ENCODE measurements around the gene CADM2.

Gene CADM2

GRCh38 chr3:85808755-85809154 lies 850.0 kb downstream of the CADM2 start:
- no peak for DNase-seq (ENCODE audit: low read depth)

DNA sequence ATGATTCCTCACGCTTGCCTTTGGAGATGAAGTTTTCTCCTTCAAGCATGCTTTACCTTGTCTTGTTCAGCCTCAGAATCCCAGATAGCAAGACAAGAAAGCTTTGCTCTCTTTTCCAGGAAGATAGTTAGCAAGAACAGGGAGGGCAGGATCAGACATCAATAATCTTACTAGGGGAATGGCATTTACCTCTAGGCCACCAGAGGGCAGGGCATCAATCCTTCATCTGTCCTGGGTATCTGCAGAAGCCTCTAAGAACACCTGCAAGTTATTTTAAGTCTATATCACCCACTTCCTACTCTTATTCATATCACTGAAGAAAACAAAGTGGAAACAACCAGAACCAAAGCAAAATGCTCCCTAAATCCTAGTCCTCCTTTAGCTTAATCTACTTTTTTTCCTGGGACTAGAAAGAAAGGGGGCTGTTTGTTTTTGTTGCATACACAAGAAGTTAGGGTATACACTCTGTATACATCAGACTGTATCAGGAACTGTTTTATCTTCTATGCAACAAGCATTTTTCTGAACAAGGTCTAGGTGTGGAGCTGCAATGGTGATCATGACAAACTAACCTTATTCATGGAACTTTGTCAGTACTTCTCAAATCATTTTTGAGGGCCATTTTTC lies 862.5 kb downstream of the CADM2 start:
- no peak for DNase-seq (ENCODE audit: low read depth)

GRCh38 chr3:85835857-85836440 lies 877.2 kb downstream of the CADM2 start:
- DNase-seq (ENCODE audit: low read depth), result no peak

DNA sequence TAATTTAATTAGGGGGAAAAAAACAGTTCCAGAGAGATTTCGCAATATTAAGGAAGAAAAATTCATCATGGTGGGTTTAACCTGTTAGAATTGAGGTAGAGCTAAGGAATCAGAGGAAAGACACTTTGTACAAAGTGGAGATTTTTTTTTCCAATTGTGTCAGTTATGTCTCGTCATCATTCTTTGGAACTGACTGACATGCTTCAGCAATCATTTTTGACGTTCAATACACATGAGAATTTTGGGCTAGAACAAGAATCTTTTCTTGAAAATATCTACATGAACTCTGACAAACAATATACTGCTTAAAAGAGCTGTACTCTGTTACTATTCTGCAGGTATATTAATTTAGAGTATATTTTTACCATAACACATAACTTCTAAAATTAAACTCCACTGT lies 878.6 kb downstream of the CADM2 start:
- DNase-seq (ENCODE audit: low read depth), result no peak

GRCh38 chr3:85838921-85839320 lies 880.1 kb downstream of the CADM2 start:
- DNase-seq (ENCODE audit: low read depth), result no peak

DNA sequence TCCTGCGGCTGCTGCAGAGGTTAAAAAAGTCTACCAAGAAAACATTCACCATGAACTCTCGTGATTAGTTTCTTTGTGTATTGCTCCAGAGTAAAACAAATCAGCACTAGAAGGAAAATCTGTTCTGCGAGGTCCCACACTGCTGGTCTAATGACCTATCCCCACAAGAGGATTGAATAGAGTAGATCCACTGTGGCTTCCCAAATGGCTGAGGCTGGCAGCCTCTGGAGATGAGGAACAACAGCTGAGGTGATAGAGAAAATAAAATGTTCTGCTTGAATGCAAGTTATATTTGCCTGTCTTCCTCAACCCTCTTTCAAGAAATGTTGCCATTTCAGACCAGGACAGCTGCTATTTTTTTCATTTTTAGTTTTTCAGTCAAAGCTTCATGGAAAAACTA lies 883.3 kb downstream of the CADM2 start:
- no peak for DNase-seq (ENCODE audit: low read depth)

DNA sequence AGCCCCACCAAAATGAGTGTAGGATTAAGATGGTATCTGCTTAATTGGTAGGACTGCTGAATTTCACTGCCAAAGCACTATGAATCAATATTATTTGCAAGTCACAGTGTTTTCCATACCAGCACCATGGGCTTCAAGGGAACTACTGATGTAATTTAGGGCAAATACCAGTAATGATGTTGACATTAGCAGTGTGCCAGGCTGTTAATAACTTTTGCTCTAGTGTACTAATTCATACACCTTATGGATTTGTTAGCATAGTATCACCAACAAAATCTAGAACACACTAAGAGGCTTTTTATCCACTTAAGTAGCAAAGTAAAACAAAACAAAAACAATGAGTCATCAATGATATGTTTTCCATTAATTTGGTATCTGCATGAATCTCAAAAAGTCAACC lies 888.2 kb downstream of the CADM2 start:
- no peak for DNase-seq (ENCODE audit: low read depth)

GRCh38 chr3:85851071-85851470 lies 892.3 kb downstream of the CADM2 start:
- no peak for DNase-seq (ENCODE audit: low read depth)

DNA sequence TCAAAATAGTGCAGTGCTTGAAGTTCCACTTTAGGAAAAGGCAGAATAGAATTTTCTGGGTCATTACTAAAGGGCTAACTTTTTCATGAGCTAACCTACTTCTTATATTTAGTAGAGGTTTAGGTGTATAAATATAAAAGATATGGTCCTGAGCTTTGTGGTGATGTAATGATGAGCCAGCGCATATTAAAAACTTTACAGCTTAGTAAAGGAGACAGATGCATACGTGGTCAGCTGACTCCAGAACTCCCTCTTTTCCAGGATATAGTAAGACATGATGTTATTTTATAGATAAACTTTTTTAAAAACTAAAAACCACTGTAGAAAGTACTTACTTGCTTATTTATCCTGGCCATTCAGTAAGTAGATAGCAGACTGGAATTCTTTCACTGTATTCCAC lies 895.0 kb downstream of the CADM2 start:
- DNase-seq (ENCODE audit: low read depth), result no peak

DNA sequence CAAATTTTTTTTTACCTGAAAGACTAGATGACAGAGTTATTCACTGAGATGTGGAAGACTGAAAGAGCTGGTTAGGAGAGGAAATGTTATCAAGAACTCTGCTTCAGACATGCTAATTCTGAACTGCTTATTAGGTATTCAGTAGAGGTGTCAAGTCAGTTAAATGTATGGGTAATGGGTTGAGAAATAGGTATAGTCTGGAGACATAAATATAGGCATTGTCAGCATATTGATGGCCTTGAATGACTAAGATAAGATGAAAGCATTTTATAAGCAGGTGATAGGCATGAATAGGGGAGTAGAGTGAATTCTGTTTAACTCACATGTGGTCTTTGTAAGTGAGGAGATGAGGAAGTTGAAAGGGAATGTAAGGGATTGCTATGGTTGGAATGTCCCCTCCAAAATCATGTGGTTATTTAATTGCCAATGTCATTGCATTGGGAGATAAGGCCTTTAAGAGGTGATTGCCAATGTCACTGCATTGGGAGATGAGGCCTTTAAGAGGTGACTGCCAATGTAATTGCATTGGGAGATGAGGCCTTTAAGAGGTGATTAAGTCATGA lies 904.2 kb downstream of the CADM2 start:
- DNase-seq (ENCODE audit: low read depth), result no peak

GRCh38 chr3:85864896-85865295 lies 906.1 kb downstream of the CADM2 start:
- DNase-seq (ENCODE audit: low read depth), result no peak

GRCh38 chr3:85867072-85867471 lies 908.3 kb downstream of the CADM2 start:
- no peak for DNase-seq (ENCODE audit: low read depth)

DNA sequence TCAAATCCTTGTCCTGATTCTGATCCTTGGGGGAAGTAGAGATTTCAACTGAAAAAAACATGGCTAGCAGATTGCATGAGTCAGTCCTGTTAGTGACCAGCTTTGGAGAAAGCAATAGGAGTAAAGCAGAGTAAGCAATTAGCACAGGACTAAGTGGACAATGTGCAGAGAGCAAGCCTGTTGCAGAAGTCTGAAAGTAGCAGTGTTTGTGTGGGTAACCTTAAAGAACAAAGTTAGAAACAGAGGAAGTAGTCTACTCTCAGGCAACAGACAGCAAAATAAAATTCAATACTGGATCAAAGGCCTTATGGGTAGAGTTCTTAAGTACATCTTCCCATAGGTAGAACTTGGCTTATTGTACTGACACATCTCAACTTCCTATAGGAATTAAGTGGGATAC lies 916.8 kb downstream of the CADM2 start:
- no peak for DNase-seq (ENCODE audit: low read depth)

- DNase-seq (ENCODE audit: low read depth), result no peak
Measured at GRCh38 chr3:85877631-85878030, 918.8 kb downstream of the CADM2 start.

- DNase-seq (ENCODE audit: low read depth), result no peak
Measured at GRCh38 chr3:85881833-85882393, 923.1 kb downstream of the CADM2 start.

DNA sequence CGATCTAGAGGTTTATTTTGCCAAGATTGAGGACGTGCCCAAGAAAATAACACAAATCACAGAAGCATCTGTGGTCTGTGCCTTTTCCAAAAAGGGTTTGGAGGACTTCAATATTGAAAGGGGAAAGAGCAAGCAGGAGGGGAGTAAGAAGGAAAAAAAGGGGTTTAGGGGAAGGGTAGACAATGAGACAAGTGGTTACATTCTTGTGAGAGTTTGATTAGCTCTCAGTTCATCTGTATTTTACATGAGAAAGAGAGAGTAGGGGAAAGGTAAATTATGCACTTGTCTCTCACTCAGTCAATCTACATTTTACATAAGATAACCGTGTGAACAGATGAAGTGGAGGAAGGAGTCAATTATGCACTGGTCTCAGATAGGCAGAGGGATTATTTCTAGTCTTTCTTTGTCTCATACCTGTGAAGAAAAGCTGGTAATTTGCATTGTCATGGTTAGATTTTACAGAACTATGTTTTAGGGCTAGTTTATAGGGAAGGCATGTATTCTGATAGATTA lies 931.3 kb downstream of the CADM2 start:
- DNase-seq (ENCODE audit: low read depth), result no peak

GRCh38 chr3:85903434-85903833 lies 944.6 kb downstream of the CADM2 start:
- DNase-seq (ENCODE audit: low read depth), result no peak

DNA sequence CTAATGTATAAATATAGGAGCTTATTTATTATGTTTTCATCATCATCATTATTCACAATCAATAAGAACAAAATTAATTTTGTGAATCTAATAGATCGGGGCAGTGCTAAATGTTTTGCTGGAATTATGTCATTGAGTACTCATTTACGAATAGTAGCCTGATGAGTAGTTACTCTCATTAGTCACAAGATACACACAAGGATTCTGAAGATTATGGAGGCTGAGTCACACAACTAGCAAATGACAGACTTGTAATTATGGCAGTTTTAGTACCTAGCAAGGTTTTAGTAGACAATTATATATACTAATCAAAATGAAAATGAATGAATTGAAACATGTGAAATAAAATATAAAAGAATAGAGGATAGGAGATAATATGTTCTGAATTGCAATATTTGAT lies 954.2 kb downstream of the CADM2 start:
- DNase-seq (ENCODE audit: low read depth), result no peak

DNA sequence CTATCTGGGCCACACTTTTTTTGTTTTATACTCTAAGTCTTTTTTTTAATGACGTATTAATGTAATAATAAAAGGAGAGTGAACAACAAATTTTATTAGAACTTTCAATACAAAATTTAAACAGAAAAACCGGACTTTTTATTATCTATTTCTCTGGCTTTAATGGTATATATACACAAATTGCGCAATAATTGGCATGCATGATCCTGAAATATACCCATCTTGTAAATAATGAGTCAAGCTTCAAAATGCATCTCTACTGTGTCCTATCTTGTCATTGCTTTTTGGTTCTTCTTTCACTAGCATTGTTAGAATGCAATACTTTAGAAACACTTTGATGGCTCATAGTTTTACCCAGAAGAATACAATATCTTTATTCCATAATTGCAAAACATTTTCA lies 963.6 kb downstream of the CADM2 start:
- DNase-seq (ENCODE audit: low read depth), result no peak

DNA sequence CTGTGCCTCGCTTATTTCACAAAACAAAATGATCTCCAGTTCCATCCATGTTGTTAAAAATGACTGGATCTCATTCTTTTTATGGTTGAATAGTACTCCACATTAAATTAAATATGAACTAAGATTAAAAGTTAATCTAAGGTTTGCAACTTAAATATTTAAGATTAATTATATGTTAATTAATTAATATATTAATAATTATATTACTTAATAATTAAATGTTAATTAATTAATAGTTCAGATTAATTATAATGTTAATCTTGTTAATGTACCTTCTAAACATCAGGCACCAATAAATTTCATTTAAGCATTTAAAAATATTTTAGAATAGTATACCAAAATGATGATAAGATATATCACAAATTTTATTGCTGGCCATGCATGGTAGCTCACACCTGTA lies 971.9 kb downstream of the CADM2 start:
- DNase-seq (ENCODE audit: low read depth), result no peak

DNA sequence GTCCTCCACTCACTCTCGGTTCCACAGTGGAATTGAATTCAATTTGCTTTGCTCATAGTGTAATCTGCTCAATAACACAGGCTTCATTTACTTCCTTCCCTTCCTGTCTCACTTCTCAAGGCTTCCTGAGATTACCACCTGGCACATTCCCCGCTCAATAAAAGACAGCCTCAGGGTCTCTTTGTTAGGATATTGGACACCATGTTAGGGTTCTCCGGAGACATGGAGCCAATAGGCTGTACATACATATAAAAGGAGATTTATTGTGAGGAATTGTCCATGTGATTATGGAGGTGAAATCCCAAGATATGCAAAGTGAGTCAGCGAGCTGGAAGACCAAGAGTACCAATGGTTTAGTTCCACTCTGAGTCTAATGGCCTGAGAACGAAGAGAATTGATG lies 974.5 kb downstream of the CADM2 start:
- DNase-seq (ENCODE audit: low read depth), result no peak

- DNase-seq (ENCODE audit: low read depth), result no peak
Measured at GRCh38 chr3:85935171-85935570, 976.4 kb downstream of the CADM2 start.

DNA sequence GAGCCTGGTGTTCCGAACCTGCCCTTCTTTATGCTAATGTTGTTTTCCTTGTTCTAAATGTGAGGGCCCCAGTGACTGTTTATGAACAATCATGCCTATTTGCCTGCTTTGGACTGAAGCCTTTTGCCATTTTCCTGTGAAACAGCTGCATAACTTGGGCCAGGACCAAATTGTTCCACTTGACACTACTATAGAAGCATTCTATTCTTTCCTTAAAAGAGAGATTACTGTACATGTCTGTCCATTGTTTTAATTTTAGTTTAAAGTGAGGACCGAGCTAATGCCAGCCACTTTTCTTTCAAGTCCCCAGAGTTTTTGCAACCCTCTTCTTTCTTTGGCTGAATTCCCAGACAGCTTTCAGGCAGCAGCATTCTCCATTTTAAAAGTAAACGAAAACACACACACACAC lies 980.3 kb downstream of the CADM2 start:
- DNase-seq (ENCODE audit: low read depth), result no peak

DNA sequence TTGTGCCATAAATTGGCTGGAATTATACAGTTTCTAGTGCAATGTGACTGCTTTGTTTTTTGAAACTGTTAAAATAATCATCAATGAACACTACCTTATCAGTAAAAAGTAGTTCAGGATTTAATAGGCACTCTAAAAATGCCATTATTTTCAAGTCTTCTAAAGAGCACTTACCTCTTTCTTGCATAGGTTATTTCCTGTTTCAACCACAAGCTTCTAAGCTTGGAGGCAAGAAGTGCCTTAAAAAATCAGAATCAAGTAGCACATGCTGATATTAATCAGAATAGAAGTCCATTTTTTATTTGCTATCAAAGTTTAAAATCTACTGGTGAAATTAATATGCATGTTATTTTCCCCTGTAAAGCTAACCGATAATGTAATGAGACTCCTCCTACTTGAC lies 991.6 kb downstream of the CADM2 start:
- DNase-seq (ENCODE audit: low read depth), result no peak
